HG02588 (cell line): ENCODE data around the gene GALNT5.

Experiments
- ATAC-seq: cut with Tn5 transposase; IDR thresholded peaks from one replicate; pipeline ENCODE4 v1.9.1; 2021; ENCODE audit warnings: mild to moderate bottlenecking, moderate library complexity; ENCODE audit not compliant: unreplicated experiment

Gene GALNT5

DNA sequence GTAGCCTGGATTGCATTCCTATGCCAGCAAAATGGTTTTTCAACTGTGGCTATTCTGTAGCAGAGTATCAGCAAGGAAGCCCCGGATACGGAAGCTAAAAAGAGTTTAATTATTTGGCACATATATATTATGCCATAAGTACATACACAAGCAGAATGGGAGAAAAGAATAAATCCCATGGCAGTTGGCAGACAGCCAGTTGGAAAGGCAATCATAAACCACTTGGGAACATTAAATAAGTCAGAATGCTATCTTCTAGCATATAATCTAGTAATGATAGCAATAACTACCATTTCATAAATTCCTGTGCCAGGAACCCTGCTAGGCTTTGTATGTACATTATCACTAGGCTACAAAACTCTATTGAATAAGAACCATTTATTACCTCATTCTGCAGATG lies 26.0 kb downstream of the GALNT5 start:
- no peak for ATAC-seq

DNA sequence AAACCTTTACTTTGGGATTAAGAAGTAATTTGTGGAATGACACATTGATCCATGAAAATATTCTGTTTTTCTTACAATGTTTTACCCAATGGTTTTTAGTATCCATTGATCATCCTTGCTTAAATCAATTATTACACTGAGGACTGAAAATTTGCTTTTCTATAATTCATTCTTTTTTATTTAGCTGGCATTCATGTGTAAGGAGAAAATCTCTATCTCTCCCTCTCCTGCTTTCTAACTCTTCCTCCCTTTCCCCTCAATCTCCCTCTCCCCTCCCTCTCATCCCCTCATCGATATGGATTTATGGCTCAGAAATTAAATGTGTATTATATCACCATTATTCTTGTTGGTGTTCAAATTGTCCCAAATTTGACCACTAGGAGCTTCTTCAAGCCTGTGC lies 29.7 kb downstream of the GALNT5 start:
- no peak for ATAC-seq

DNA sequence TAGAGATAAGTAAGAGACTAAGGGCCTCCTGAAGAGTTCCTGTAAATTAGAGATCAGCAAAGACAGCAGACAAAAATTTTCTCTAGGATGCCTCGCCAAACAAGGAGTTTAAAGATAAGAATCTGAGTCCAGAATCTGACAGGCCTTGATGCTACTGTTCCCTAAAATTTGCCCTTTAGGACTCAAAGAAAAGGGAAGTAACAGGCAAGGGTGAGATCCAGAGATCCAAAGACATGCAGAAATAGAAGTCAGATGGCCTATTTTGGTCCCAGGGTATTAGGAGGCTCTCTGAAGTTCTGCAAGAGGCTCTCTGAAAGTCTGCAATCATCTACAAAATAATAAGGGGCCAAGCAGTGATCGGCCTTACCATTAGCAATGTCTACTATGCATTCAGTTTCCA lies 33.0 kb downstream of the GALNT5 start:
- ATAC-seq, result no peak

DNA sequence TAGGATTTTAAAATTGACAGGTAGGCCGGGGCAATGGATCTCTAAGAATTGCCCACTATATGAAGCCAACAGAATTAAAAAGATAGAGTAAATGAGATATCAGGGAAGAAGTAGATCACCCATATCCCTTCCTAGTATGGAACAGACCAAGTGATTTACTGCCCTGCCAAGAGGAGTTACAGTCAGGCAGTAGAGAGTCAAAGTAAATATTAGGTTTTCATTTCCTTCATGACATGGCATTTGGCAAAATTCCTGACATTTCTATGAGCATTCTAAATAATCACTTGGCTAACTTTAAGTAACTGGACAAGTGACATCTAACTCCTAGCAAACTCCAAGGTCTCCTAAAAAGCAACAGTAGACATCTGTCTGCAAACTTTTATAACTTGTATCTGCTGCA lies 33.5 kb downstream of the GALNT5 start:
- no peak for ATAC-seq

DNA sequence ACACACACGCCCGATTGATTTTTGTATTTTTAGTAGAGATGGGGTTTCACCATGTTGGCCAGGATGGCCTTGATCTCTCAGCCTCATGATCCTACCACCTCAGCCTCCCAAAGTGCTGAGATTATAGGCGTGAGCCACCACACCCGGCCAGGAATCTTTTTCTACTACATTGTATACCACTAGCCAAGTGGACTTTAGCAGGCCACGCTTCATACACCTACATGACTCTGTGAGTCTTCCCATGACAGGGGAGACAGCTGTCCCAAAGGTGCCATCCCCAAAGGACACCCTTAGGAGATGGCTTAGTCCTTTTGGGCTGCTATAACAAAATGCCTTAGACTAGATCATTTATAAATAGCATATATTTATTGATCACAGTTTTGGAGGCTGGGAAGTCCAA lies 35.3 kb downstream of the GALNT5 start:
- ATAC-seq, result no peak

DNA sequence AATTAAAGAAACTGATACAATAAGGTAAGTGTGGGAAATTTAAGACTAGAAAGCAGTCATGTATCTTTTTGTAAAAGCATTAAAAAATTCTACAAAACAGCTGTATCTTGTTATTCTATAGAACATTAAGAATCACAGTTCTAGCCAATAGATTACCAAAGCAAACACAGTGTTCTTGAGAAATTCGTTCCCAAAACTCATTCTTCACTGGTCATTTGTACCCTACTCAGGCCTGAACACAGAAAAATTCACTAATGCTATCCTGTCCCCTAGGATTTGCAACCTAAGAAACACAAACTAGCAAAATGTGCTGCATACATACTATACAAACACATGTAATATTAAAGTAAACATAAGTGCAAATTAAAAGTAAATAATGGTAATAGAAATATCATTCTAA lies 39.0 kb downstream of the GALNT5 start:
- ATAC-seq, result no peak

DNA sequence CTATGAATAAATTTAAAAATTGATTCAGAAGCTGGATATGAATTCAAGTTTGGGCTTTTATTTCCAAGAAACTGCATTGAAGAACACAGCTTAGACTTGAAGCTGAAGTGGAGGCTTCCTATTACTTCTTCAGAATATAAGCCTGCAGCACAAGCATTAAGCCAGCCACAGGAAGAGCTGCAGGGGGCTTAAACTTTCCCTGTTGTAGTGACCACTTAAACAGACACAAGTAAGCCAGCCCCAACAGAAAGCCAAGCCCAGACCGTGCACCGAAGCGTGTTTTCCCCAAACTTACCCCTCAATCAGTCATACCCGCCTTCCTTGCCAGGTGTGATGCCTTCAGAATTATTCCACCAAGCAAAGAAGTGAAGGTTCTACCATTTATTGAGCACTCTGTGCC lies 39.5 kb downstream of the GALNT5 start:
- ATAC-seq, result no peak

DNA sequence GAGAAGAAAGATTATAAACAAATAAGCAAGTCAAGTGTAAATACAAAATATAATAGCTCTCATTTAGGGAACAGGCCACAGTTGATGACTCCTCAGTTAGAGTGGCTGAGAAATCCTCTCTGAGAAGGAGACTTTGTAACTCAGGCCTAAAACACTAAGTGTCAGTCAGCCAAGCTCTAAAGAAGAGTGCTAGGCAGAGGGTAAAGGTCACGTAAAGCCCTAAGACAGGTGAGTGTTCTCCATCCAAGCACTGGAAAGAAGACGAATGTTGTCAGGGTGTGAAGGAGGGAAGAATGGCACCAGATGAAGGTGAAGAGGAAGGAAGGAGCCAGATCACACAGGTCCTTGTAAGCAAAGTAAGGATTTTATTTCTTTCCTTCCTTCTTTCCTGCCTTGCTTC lies 43.8 kb downstream of the GALNT5 start:
- no peak for ATAC-seq

DNA sequence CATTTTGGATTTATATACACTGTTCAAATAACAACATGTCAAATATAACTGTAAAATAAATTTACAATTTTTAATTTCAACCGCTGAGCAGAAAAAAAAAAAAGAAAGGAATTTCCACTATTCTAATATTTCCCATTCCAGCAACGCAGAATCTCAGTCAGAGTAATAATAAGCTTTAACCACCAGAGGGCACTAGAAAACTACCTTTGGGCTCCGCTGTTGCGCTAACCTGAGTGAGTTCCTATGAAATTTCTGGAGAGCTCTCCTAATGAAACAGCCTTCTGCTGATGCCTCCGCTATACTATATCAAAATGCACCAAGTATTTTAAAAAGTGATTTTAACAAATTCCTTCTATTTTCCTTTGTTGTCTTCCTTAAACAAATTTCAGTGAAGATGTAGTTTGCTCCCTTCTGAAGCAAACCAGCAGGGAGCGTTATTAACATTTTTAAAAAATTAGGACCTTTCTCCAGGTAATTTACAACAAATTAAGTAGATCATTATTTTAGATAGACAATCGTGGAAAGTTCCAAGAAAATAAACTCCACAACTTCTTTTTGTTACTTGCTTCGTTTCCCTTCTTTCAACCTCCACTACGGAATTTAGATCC lies 45.1 kb downstream of the GALNT5 start:
- peak; percentile 61 for ATAC-seq

DNA sequence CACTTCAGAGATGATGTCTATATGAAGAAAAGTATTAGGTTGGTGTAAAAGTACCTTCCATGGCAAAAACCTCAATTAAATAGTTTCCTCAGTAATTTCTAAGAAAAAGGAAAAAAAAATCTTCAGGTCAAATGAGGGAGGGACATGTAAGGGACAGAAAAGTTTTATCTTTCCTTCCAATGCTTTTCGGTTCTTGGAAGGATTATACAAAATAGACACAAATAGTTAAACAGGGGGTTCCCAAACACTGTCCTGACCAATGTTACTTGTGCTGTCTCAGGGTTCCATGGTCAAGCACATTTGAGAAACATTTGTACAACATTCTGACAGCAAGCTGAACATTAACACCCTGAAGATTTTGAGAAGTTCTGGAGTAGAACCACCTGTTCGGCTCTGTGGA lies 46.1 kb downstream of the GALNT5 start:
- no peak for ATAC-seq

DNA sequence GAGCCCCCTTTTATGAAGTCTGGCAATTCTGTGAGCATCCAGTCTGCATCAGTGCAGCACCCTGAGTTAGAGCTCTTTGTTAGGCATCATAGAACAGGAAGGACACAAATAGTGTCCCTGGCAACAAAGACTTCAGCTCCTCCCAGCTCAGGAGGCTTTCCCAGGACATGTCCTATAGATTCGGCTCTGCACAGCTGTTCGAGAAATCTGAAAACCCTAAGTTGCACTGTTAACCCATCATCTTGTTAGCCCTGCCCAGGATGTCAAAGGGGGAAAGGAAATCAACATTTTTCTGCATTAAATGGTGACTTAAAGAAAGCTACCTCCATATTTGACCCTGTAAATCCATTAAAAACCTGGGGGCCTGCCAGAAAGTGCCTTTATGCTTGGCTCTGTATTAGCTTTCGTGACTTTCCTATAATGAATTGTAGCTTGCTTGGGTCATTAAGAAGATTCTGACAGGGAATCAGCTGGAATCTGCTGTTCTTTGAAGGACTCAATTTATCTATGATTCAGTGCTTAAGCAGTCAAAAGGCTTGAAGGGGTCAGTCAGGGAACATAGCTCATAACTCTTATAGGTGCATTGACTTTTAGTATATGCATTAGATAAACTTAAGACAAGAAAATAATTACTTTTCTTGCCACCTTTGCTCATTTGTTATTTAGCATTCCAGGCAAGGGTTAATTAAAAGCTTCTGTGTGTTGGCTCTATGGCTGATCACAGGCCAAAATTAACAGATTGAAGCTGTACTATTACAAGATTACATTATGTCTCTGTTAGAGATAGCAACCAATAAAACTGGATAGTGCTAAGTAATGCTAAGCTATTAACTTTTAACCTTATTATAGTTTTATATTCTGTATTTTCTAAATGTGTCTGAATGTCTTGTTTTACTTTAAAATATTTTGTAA lies 47.6 kb downstream of the GALNT5 start:
- ATAC-seq, result no peak

DNA sequence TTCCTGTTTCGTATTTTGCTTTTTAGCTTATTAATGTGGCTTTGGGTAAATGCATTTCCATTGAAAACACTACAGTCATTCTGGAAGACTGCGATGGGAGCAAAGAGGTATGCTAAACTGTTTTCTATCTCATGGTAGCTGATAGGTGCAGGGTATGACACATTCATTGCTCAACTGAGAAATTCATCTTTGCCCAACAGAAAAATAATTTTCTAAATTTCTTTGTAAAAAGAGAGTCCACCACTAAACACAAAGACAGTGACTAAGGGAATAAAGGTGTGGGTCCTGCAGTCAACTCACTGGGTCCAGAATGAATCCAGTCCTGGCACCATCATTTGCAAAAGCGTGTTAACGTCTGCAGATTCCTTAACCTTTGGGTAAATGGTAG lies 48.2 kb downstream of the GALNT5 start:
- ATAC-seq, result no peak

DNA sequence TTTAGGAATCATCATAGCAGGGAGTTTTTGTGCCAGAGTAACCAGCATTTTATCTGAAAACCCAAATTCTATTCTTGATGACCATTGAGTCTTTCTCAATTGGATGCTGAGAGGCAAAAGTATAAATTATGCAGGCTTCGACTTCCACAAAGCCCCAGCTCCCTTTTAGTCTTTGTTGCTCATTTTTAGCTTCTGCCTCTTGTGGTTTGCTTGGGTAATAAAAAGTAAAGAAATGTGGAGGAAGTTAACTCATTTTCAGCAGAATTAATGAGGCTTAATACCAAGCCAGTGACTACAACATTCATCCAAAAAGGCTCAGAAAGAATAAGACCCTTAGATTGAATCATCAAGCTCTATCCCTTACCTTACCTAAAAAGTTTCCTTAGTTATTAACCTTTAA lies 49.5 kb downstream of the GALNT5 start:
- no peak for ATAC-seq

DNA sequence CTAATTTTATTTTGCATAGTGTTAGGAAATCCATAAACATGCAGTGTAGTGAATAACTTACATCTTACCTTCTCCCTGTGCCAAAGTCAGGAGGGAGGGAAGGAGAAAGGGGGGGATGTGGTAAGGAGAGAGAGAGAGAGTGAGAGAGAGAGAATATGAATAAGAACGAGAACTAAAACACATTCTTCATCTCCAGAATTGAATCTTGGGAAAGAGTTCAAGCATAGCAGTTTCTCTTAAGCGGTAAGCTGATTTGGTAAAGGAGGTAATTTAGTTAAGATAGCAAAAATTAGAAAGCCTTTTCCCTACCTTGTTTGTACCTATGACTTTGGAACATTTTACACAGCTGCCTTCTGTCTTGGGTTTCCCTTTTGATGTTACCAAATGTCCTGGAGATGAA lies 52.4 kb downstream of the GALNT5 start:
- ATAC-seq, result no peak

DNA sequence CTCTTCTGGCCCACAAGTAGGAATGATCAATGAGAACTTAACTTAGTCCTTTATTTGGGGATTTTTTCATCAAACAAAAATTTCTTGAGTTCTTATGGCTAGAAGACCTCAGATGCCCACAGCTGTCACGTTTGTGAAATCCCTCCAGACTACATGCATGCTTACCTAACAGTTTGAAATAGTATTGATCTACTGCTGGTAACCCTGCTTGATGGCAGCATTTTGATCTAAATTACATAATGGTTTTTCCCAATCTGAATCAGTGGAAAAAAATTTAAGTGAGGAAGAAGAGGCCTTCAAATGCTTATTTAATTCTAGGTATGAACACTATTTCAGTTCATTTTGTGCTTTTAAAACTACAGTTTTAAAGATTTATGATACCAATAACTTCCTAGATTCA lies 54.2 kb downstream of the GALNT5 start:
- no peak for ATAC-seq

DNA sequence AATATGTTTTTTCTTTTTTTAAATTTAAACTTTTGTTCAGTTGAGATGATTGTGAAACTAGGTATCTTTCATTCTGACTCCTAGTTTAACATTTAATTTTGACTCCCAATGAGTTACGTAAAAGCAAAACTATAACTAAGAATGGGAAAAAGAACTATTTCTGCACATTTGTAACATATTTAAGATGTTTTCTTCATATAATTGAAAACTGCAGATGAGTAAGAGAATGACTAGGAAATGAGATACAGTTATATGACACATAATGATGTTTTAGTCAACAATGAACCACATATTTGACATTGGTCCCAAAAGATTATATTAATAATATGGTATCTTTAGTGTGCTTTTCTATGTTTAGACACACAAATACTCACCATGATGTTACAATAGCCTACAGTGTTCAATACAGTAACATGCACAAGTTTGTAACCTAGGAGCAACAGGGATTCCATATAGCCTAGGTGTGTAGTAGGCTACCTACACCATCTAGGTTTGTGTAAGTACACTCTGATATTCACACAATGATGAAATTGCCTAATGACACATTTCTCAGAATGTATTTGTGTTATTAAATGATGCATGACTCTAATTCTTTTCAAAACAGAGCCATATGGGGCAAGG lies 55.5 kb downstream of the GALNT5 start:
- peak; percentile 59 for ATAC-seq

DNA sequence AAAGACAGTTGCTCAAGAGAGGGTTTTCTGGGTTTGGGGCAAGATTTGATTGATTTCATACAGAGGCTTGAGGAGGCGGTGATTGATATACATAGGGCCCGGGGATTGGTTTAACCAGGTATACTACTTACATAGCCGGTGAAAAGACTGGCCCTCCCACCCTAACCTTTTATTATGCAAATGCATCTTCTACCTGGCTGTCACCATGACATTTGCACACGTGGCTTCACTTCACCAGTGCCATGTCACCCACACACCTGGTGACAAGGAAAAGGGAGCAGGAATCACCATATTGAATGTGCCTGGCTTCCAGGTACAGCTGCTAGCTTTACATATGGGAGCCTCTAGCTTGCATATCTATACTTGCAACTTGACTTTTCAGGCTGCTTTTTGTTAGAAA lies 58.4 kb downstream of the GALNT5 start:
- no peak for ATAC-seq

DNA sequence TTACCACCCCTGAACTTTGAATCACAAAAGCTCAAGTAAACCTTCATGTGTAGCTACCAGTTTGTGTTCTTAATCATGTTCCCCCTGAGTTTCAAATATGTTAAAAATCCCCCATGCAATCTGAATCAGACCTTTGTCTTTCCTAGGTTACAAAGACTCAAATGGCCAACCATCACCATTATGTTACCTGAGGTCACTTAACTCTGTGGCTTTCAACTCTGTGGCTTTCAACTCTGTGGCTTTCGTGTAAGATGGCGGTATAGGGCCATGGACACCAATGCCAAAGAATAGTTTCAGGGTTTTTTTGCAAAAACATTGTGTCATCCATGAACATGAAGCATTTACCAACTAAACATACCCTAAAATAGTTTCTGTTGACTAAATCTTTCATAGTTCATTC lies 61.4 kb downstream of the GALNT5 start:
- ATAC-seq, result no peak

DNA sequence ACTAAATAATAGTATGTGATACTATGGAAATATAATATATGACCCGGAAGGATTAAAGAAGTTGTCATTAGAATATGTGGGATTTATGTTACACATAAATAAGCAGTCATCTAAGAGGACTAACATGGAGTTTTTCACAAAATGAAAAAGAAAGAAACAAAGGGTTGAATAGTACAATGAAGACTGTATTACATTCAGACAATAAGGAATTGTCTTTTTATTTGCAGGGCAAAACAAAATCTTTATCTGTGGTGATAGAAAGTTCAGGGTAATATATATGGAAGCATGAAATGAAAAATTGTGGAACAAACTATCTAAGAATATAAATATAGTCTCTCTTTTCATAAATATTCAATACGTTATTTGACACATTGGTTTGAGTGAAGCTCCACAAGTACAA lies 62.3 kb downstream of the GALNT5 start:
- ATAC-seq, result no peak

DNA sequence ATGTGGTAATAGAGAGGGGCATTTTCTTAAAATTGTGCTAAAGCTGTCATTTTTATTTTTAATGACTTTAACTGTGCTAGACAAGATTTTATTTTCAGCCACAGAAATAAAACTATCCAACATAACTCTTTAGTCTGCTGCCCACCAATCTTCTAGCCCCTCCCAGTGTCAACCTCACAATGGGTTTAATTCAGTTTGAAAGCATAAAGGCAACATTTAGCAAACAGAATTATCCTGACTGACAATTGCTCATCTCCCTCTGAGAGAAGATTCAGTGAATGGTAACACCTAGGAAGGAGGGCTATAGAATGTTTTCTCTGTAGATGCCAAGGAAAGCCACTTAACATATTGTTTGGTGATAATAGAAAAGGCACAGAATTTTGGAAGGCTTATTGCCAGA lies 62.9 kb downstream of the GALNT5 start:
- no peak for ATAC-seq

DNA sequence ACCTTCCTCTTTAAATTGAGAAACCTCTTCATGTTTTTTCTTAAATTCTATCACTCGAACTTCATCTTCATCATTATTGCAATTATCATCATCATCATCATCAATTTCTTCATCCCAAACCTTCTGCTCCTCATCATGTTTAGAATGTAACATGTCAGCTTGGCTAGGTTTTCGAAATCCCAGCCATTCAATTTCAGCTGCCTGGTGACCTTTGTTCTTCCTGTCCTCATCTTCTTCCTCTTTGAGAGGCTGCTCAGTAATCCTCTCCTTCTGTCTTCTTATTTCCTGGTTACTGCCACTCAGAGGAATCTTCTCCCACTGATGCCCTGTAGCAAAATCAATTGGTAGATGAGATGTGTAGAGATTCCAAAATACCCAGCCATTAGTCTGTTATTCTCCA lies 64.0 kb downstream of the GALNT5 start:
- no peak for ATAC-seq

DNA sequence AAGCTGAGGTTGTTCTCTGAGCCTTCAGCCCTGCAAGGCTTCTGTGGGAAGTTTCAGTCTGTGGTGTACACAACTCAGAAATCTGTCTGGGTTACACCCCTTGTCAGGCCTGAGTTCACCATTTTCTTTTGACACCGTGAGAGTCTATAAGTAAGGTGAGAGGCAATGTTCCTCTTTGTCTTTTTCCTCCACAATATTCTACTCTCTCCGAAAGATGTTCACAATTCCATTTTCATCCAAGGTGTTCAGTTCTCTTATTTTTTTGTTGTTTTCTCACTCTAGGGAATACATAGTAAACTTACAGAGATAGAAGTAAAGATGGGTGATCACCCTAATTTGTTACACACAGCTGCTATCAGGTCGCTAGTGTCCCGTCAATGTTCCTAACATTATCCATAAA lies 64.9 kb downstream of the GALNT5 start:
- ATAC-seq, result no peak
